Ramos (cell line): ENCODE data around the gene TMC7.
"Not testable (repeated sequence)": the region's sequence is repeated elsewhere in the genome, so short reads cannot be mapped to it uniquely, and the experiment has no call there.

Experiments
- in situ Hi-C: fragments of 300-500 bp; cut with MboI; formaldehyde crosslinking; loops from one replicate; pipeline ENCODE4 v1.14.3; 2022; ENCODE audit warnings: low sequenced_read_pairs; ENCODE audit not compliant: unreplicated experiment

Gene TMC7

DNA sequence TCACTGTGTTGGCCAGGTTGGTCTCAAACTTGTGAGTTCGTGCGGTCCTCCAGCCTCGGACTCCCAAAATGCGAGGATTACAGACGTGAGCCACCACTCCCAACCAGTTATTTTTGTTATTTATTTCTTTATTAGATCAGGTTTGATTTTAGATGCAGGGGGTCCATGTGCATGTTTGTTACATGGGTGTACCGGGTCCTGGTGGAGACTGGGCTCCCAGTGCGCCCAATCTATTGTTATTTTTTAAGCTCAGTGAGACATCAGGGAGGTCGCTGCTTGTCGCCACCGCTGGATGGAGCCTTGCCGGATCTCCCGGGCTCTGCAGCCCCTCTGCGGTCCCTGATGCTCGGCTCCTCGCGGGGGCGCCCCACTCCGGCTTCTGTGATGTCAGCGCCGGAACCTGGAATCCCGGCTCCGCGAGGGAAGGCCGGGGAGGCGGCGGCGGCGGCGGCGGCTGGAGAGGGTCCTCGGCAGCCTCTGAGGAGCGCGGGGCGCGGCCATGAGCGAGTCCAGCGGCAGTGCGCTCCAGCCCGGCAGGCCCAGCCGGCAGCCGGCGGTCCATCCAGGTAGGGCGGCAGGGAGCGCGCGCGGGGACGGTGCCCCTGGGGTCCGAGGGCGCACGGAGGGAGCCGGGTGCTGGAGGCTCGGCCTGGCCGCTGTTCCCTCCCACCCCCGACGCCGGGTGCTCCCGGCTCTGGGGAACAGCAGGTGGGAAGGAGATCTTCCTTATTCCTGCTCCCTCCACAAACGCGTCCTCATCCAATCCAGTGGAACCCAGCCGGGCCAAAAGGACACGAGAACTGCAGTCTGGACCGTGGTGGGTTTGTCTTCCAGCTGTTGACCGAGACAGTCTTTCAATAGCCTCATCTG, at the start of gene TMC7:
Gene TMC7, plus strand, starts transcription at position 370 of the 870 bp plus-strand sequence. Its CDS starts 130 bp downstream, at position 500.
- in situ Hi-C loops, result no loop called here

DNA sequence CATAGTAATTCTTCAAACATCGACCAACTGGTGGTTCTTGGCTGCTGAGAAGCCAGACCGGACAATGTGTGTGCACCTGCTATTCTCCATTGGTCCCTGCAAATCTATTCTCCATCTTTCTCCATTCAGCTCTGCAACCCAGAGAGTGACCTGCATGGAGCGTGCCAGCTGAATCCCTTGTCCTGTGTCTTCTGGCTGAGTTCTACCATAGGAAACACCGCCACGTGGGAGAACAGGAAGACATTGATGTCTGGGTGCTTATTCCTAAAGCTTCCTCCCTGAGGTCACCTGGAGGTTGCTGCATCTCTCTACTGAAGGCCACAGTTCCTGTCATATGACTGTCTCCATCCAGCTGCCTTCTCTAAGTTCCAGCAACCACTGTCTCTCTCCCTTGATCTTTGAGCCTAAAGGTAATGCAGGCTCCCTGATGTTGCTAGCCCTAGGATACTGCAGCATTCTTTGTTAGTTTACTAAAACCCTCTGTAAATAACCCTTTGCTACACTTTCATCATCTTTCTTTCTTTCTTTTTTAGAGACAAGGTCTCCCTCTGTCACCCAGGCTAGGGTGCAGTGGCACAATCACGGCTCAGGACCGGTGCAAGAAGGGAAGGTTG, 46.9 kb upstream of the TMC7 start:
- in situ Hi-C loops, result no loop called here

DNA sequence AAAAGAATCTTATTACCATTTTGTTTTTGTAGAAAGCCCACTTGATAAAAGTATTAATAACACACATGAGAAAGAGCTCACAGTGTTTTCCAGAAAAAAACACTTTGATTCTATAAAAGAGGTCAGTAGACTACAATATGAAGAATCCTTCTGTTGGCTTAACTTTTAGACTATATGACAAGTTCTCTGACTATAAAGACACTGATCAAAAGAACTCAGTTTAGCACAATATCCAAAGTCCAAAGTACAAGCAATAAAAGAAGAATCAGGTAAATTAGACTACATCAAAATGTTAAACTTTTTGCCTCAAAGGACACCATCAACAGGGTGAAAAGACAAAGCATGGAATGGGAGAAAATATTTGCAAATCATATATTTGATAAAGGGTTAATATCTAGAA, 46.3 kb upstream of the TMC7 start:
- in situ Hi-C loops, result no loop called here

DNA sequence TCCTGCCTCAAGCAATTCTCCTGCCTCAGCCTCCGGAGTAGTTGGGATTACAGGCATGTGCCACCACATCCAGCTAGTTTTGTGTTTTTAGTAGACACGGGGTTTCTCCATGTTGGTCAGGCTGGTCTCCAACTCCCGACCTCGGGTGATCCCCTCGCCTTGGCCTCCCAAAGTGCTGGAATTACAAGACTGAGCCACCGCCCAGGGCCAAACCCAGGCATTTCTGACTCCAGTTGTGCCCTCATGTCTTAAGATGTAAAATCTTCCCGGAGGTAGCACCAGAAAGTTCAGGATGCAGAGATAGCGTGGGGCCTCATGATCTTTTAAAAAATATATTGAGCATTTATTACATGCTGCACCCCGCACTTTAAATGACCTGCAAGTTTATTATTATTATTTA, 44.7 kb upstream of the TMC7 start:
- in situ Hi-C loops, result no loop called here

DNA sequence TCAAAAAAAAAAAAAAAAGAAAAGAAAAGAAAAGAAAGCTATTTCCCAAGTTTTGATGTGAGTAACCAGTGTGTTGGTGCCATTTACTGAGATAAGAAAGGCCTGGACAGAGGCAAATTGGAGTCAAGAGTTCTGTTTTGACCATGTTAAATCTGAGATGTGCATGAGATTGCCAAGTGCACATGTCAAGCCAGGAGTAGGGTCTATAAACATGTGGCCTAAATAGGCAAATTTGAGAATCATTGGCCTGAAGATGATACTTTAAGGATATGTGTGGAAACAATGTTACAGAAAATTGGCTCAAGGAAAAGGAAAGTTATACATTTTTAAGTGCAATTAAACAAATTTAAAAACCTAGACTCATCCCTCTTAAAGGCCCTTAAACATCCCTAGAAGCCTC, 42.3 kb upstream of the TMC7 start:
- in situ Hi-C loops, result no loop called here

DNA sequence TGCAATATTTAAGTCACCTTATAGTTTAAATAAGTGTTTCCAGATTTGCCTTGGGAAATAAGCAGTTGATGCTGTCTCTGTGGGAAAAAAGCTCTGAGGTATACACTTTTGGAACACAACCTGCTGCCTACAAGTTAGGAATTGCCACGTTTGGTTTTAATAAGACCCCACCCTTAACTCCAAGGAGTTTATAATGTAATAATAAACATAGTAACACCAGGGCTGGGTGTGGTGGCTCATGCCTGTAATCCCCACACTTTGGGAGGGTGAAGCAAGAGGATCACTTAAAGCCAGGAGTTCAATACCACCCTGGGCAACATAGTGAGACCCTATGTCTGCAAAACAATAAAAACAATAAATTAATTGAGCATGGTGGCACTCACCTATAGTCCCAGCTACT, 41.7 kb upstream of the TMC7 start:
- in situ Hi-C loops, result no loop called here

DNA sequence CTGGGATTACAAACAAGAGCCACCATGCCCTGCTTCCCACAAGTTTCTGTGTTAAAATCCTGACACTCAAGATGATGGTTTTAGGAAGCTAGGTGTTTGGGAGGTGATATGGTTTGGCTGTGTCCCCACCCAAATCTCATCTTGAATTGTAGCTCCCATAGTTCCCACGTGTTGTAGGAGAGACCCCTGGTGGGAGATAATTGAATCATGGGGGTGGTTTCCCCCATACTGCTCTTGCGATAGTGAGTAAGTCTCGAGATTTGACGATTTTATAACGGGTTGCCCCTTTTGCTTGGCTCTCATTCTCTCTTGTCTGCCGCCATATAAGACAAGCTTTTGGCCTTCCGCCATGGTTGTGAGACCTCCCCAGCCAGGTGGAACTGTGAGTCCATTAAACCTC, 40.3 kb upstream of the TMC7 start:
- in situ Hi-C loops, result no loop called here

DNA sequence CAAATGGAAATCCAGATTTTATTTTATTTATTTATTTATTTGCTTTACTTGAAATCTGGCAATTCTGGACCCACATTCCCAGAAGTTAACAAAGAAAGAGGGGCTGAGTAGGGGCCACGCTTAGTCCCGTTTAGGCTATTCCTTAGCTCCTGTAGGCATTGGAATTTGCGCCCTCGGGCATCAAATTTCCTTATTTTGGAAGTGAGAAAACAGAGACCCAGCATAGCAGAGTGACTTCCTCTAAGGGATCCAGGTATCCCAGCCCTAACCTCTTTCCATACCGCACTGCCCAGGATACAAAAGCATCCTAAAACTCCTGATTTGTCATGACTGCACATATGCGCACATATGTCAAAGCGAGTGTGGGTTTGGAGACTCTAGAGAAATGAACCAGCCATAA, 38.5 kb upstream of the TMC7 start:
- in situ Hi-C loops, result no loop called here

DNA sequence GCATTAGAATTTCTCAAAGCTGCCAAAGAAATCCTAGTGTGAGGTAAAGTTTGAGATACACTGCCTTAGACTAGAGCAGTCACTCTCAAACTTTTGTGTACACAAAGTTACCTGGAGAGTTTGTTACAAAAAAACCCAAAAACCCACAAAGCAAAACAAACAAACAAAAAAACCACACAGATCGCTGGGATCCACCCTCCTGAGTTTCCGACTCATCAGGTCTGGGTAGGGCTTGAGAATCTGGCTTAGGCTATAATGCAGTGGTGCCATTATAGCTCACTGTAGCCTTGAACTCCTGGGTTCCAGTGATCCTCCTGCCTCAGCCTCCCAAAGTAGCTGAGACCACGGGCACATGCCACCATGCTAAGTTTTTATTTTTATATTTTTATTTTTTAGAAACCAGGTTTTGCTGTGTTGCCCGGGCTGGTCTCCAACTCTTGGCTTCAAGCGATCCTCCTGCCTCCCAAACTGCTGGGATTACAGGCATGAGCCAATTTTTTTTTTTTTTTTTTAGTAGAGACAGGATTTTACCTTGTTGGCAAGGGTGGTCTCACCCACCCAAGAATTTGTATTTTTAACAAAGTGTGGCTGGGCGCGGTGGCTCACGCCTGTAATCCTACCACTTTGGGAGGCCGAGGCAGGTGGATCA, 35.2 kb upstream of the TMC7 start:
- in situ Hi-C loops, result no loop called here

DNA sequence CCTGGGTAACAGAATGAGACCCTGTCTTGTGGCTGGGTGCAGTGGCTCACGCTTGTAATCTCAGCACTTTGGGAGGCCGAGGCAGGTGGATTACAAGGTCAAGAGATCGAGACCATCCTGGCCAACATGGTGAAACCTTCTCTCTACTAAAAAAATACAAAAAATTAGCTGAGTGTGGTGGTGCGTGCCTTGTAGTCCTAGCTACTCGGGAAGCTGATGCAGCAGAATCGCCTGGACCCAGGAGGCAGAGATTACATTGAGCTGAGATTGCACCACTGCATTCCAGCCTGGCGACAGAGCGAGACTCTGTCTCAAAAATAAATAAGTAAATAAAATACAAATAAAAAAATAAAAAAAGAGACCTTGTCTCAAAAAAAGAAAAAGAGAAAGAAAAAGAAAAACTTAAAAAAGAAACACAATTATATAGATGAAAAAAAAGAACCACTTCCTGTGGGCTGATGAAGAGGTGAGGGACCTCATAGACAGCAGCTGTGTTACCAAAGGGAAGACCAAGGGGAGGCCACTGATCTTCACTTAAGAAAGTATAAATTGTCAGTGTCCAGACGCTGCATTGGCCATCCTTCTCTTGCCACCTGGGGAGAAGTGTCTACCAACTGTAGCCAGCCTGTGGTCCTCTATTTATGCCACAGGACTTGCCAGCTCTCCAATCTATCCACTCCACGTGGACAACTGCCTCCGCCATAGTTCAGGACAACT, 33.1 kb upstream of the TMC7 start:
- in situ Hi-C loops, result no loop called here

DNA sequence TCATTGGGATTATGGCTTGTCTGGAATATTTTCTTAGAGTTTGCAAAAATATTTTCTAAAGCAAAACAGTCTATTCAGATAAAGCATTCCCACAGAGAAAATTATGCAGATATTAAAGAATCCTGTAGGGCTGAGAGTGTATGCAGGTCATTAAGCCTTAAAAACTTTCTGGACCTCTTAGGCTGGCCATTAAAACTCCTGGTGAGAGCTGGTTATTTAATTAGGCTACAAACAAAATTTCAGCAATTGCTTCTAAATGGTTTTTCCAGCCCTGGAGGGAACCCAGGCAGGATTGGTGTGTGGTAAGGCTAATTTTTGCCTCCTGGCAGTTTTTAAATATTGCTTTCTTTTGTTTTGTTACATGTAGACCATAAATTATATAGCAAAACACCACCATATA, 30.2 kb upstream of the TMC7 start:
- in situ Hi-C loops, result no loop called here

DNA sequence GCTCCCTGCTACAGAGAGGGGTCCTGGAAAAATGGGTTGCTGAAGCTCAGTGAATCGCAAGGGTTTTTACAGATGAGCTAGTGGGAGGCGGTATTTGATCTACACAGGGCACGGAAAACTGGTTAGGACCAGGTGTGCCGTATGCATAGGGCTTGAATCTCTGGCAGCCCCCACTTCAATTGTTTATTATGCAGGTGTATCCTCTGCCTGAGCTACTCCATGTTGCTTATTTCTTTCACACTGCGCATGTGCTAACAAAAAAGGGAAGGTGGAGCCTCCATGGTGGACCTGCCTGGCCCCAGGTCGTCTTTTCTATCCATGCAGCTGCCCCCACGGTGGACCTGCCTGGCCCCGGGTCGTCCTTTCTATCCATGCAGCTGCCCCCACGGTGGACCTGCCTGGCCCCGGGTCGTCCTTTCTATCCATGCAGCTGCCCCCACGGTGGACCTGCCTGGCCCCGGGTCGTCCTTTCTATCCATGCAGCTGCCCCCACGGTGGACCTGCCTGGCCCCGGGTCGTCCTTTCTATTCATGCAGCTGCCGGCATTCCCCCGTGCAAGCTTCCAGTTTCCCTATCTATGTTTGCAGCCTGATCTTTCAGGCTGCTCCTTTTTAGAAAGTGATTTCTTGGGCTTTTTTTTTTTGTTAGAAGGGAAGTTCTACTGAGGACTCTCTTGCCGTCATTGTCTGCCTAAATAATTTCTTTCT, 27.7 kb upstream of the TMC7 start:
- in situ Hi-C loops, result not testable (repeated sequence)

DNA sequence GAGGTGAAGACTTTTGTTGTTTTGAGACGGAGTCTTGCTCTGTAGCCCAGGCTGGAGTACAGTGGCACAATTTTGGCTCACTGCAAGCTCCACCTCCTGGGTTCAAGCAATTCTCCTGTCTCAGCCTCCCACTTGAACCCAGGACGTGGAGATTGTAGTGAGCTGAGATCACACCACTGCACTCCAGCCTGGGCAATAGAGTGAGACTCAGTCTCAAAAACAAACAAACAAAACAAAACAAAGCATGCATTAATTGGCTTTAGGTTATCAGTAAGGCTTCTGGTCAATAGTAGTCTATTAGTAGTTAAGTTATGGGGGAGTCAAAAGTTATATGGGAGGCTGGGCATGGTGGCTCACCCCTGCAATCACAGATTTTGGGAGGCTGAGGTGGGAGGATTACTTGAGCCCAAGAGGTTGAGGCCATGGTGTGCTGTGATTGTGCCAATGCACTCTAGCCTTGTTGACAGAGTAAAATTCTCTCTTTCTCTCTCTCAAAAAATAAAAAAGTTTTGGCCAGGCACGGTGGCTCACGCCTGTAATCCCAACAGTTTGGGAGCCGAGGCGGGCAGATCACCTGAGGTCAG, 27.0 kb upstream of the TMC7 start:
- in situ Hi-C loops, result not testable (repeated sequence)

DNA sequence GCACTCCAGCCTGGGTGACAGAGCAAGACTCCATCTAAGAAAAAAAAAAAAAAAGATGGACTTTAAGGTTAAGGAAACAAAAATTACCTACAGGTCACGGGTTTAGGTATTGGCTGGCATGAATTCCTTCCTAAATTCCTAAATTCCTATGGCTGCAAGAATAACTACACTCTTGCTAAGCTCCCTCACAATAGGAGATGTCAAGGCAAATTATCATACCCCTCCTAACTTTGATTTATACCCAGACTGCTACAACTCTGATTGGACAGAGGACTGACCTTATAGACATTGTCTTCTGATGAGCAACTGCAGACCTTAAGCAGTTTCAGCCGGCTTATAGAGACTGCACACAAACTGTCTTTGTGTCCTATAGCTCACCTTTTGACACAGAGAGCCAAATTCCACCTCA, 25.1 kb upstream of the TMC7 start:
- in situ Hi-C loops, result no loop called here

DNA sequence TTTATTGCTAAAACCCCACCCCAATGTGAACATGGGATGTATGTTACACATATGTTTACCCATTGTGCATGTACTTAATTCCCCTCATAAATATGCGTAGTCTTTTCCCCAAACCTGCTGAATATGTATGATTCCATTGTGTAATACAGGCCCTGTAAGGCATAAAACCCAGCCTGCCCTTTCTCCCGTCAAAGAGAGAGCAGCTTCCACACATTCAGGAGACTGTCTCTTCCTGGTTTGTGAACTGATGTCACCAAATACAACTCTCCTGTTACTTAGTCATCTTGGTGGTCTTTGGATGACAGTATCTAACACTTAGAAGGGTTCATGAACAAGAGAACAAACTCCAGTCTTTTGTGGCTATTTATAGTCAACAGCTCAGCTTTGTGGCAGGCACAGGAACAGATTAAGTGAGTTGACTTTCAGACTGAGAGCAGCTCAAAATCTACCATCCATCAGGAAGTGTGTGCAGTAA, 24.7 kb upstream of the TMC7 start:
- in situ Hi-C loops, result no loop called here

DNA sequence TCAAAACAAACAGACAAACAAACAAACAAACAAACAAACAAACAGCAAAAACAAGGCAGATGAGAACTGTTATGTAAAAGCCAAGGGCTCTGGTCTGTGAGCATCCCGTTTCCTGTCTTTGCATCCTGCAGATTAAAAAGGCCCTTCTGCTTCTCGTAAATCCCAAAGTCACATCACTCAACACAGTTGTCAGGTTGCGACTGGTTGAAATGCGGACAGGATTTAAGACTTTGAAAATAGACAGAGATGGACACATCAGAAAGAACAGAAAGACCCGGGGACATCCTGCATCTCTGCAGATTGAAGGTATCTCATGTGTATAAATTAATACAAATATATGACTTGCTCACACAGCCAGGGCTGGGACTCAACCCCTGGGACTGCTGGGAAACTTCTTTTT, 18.2 kb upstream of the TMC7 start:
- in situ Hi-C loops, result loop anchor here (10.0 kb wide), 1 partner anchor 161 kb away; the partner anchor contains the start of gene ARL6IP1

DNA sequence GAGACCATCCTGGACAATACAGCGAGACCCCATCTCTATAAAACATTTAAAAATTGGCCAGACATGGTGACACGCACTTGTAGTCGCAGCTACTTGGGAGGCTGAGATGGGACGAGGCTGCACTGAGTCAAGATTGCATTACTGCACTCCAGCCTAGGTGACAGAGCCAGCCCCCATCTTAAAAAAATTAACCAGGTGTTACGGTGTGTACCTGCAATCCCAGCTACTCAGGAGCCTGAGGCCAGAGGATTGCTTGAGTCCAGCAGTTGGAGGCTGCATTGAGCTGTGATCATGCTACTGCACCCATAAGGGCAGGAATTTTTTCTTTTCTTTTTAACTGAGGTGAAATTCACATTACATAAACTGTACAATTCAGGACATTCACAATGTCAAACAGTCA, 16.9 kb upstream of the TMC7 start:
- in situ Hi-C loops, result loop anchor here (10.0 kb wide), 1 partner anchor 162 kb away; the partner anchor contains the start of gene ARL6IP1

DNA sequence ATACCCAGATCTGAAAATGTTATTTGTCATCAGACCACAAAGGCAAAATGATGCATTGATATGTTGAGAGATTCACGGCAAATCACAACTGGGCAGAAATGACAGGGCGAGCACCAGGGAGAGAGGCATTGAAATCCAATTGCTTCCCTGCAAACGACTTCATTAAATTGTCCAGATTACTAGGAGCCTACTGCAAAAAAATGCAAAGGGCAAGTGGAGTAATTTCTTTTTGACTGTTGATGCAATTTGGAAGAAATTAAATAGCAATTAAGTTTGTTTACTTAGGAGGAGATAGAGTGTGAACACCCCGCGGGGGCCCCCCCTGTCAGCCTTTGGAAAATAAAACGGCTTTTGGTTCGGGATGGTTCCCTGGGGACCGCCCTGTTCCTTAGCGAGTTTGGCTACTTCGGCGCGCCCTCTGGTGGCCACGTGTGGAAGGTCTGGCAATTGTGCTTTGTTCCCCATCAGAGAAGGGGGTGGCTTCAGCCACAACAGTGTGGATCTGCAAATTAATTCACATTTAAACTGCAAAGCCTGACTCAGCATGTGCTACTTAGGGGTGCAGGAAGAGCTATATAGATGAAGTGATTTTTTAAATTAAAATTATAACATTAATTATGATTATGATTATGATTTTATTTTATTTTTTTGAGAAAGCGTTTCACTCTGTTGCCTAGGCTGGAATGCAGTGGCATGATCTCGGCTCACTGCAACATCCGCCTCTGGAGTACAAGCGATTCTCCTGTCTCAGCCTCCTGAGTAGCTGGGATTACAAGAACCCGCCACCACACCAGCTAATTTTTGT, 14.5 kb upstream of the TMC7 start:
- in situ Hi-C loops, result loop anchor here (10.0 kb wide), 1 partner anchor 164 kb away; the partner anchor contains the start of gene ARL6IP1

DNA sequence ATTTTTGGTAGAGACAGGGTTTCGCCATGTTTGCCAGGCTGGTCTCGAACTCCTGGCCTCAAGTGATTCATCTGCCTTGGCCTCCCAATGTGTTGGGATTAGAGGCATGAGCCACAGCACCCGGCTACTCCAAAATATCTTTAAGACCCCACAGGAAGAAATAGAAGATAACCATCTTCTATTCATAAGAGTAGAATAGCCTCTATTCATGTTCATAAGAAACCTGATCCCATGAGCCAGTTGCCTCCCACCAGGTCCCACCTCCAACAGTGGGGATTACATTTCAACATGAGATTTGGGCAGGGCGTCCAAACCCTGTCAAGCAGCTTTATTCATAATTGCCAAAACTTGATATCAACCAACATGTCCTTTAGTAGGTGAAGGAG, 13.9 kb upstream of the TMC7 start:
- in situ Hi-C loops, result loop anchor here (10.0 kb wide), 1 partner anchor 165 kb away; the partner anchor contains the start of gene ARL6IP1
